ENCODE data around the gene MAD2L1BP. TPM values are rescaled to one million over a fixed set of nuclear protein-coding genes. Genes with fewer than 3 reads are reported as not detected.

MAD2L1BP gene
- total RNA-seq, 2 experiments from 2014 or later, result 44.2 to 44.6 TPM

- no peak for ATAC-seq
- Mint-ChIP-seq H3K36me3 (ENCODE audit: low read depth) (peaks cover 59% of the 10 kb centered on the region), H3K27me3 (ENCODE audit: low read depth) (no peaks in the 10 kb centered on the region), H3K4me3 (no peak overlapping the region), H3K4me1 (ENCODE audit: low read depth) (no peaks in the 10 kb centered on the region), H3K27ac (peak overlapping the region; percentile 48), H3K9me3 (ENCODE audit: insufficient read depth) (no peaks in the 10 kb centered on the region)
- DNase-seq, result no peak
- CTCF ChIA-PET, result interaction anchor here (1.3 kb wide), 1 partner anchor 15 kb away, joined by 4 read pairs; the partner anchor contains the start of gene GTPBP2
- POLR2A ChIA-PET, result interaction anchor here (0.6 to 2.2 kb wide), 4 partner anchors 10 to 38 kb away, joined by 3 to 10 read pairs (median 5); partner anchors contain the start of genes GTPBP2 and XPO5
These were observed 21.8 kb upstream of the MAD2L1BP start for GRCh38 chr6:43613721-43614395.

GRCh38 chr6:43614396-43614730 lies 21.3 kb upstream of the MAD2L1BP start:
- H3K4me3 Mint-ChIP-seq, result no peak overlapping the region
- no peak overlapping the region for H3K27ac Mint-ChIP-seq
- H3K9me3 Mint-ChIP-seq (ENCODE audit: insufficient read depth), result no peaks in the 10 kb centered on the region
- DNase-seq (no peak), ATAC-seq (no peak)
- CTCF ChIA-PET, result interaction anchor here (1.3 kb wide), 1 partner anchor 15 kb away, joined by 4 read pairs; the partner anchor contains the start of gene GTPBP2
- no peaks in the 10 kb centered on the region for H3K4me1 Mint-ChIP-seq (ENCODE audit: low read depth)
- H3K27me3 Mint-ChIP-seq (ENCODE audit: low read depth), result no peaks in the 10 kb centered on the region
- H3K36me3 Mint-ChIP-seq (ENCODE audit: low read depth), result peaks cover 56% of the 10 kb centered on the region
- POLR2A ChIA-PET, result interaction anchor here (1.1 to 2.2 kb wide), 2 partner anchors 15 to 39 kb away, joined by 3 to 10 read pairs; partner anchors contain the start of genes GTPBP2 and XPO5

- H3K27ac Mint-ChIP-seq, result no peak overlapping the region
These were observed 18.7 kb upstream of the MAD2L1BP start for GRCh38 chr6:43616725-43617472.

GRCh38 chr6:43621078-43621835 lies 14.4 kb upstream of the MAD2L1BP start:
- Mint-ChIP-seq H3K36me3 (ENCODE audit: low read depth) (peaks cover 73% of the 10 kb centered on the region), H3K4me3 (no peak overlapping the region), H3K27ac (no peak overlapping the region), H3K27me3 (ENCODE audit: low read depth) (no peaks in the 10 kb centered on the region), H3K4me1 (ENCODE audit: low read depth) (peaks cover 6% of the 10 kb centered on the region), H3K9me3 (ENCODE audit: insufficient read depth) (no peaks in the 10 kb centered on the region)
- ChIA-PET POLR2A (interaction anchor here (1.3 to 2.4 kb wide), 2 partner anchors 8 to 10 kb away, joined by 3 to 11 read pairs; partner anchors contain the start of gene GTPBP2), CTCF (interaction anchor here (1.6 kb wide), 1 partner anchor 13 kb away, joined by 5 read pairs; no protein-coding TSS in a partner anchor)
- no peak for ATAC-seq
- no peak for DNase-seq

More at GRCh38 chr6:43616725-43617472, 18.7 kb upstream of the MAD2L1BP start:
- Mint-ChIP-seq H3K27me3 (ENCODE audit: low read depth) (no peaks in the 10 kb centered on the region), H3K36me3 (ENCODE audit: low read depth) (peaks cover 58% of the 10 kb centered on the region), H3K4me3 (no peak overlapping the region), H3K4me1 (ENCODE audit: low read depth) (no peaks in the 10 kb centered on the region), H3K9me3 (ENCODE audit: insufficient read depth) (no peaks in the 10 kb centered on the region)
- ChIA-PET CTCF (interaction anchor here (0.6 to 2.2 kb wide), 3 partner anchors 9 to 16 kb away, joined by 3 to 18 read pairs (median 3); no protein-coding TSS in a partner anchor), POLR2A (interaction anchor here (0.7 to 1.2 kb wide), 2 partner anchors 11 to 67 kb away, joined by 3 to 4 read pairs; no protein-coding TSS in a partner anchor)
- no peak for ATAC-seq
- DNase-seq, result no peak

GRCh38 chr6:43621836-43622180 lies 13.8 kb upstream of the MAD2L1BP start:
- CTCF ChIA-PET, result no interaction called here

GRCh38 chr6:43622541-43622940 lies 13.1 kb upstream of the MAD2L1BP start:
- ChIA-PET CTCF (interaction anchor here (0.5 to 1.1 kb wide), 2 partner anchors 15 to 615 kb away, joined by 3 read pairs; no protein-coding TSS in a partner anchor), POLR2A (no interaction called here)
- no peak overlapping the region for H3K27ac Mint-ChIP-seq
- ATAC-seq (no peak), DNase-seq (no peak)
- H3K4me3 Mint-ChIP-seq, result no peak overlapping the region
- H3K27me3 Mint-ChIP-seq (ENCODE audit: low read depth), result no peaks in the 10 kb centered on the region
- H3K4me1 Mint-ChIP-seq (ENCODE audit: low read depth), result peaks cover 19% of the 10 kb centered on the region
- peaks cover 73% of the 10 kb centered on the region for H3K36me3 Mint-ChIP-seq (ENCODE audit: low read depth)
- H3K9me3 Mint-ChIP-seq (ENCODE audit: insufficient read depth), result no peaks in the 10 kb centered on the region

More at GRCh38 chr6:43621836-43622180, 13.8 kb upstream of the MAD2L1BP start:
- ATAC-seq (no peak), DNase-seq (no peak)
- Mint-ChIP-seq H3K36me3 (ENCODE audit: low read depth) (peaks cover 74% of the 10 kb centered on the region), H3K27ac (peak overlapping the region; percentile 3), H3K4me1 (ENCODE audit: low read depth) (peaks cover 12% of the 10 kb centered on the region), H3K4me3 (no peak overlapping the region), H3K9me3 (ENCODE audit: insufficient read depth) (no peaks in the 10 kb centered on the region), H3K27me3 (ENCODE audit: low read depth) (no peaks in the 10 kb centered on the region)
- POLR2A ChIA-PET, result no interaction called here

GRCh38 chr6:43623880-43624785 lies 11.5 kb upstream of the MAD2L1BP start:
- ChIA-PET POLR2A (interaction anchor here (2.2 kb wide), 1 partner anchor 11 kb away, joined by 7 read pairs; no protein-coding TSS in a partner anchor), CTCF (interaction anchor here (0.9 kb wide), 1 partner anchor 473 kb away, joined by 3 read pairs; no protein-coding TSS in a partner anchor)
- no peaks in the 10 kb centered on the region for H3K27me3 Mint-ChIP-seq (ENCODE audit: low read depth)
- peaks cover 76% of the 10 kb centered on the region for H3K36me3 Mint-ChIP-seq (ENCODE audit: low read depth)
- no peak overlapping the region for H3K4me3 Mint-ChIP-seq
- peaks cover 29% of the 10 kb centered on the region for H3K4me1 Mint-ChIP-seq (ENCODE audit: low read depth)
- peak overlapping the region; percentile 29 for H3K27ac Mint-ChIP-seq
- DNase-seq (no peak), ATAC-seq (no peak)
- H3K9me3 Mint-ChIP-seq (ENCODE audit: insufficient read depth), result no peaks in the 10 kb centered on the region

GRCh38 chr6:43624786-43625288 lies 10.8 kb upstream of the MAD2L1BP start:
- H3K4me1 Mint-ChIP-seq (ENCODE audit: low read depth), result peaks cover 29% of the 10 kb centered on the region
- ChIA-PET CTCF (no interaction called here), POLR2A (interaction anchor here (2.2 kb wide), 1 partner anchor 11 kb away, joined by 7 read pairs; no protein-coding TSS in a partner anchor)
- H3K36me3 Mint-ChIP-seq (ENCODE audit: low read depth), result peaks cover 70% of the 10 kb centered on the region
- DNase-seq (no peak), ATAC-seq (no peak)
- no peaks in the 10 kb centered on the region for H3K27me3 Mint-ChIP-seq (ENCODE audit: low read depth)
- H3K4me3 Mint-ChIP-seq, result no peak overlapping the region
- no peaks in the 10 kb centered on the region for H3K9me3 Mint-ChIP-seq (ENCODE audit: insufficient read depth)
- H3K27ac Mint-ChIP-seq, result no peak overlapping the region

- POLR2A ChIA-PET, result no interaction called here
These were observed 10.1 kb upstream of the MAD2L1BP start for GRCh38 chr6:43625393-43625992.

More at GRCh38 chr6:43625393-43625992, 10.1 kb upstream of the MAD2L1BP start:
- H3K9me3 Mint-ChIP-seq (ENCODE audit: insufficient read depth), result no peaks in the 10 kb centered on the region
- peaks cover 36% of the 10 kb centered on the region for H3K4me1 Mint-ChIP-seq (ENCODE audit: low read depth)
- no peak overlapping the region for H3K4me3 Mint-ChIP-seq
- H3K27ac Mint-ChIP-seq, result no peak overlapping the region
- CTCF ChIA-PET, result no interaction called here
- ATAC-seq (no peak), DNase-seq (no peak)
- H3K27me3 Mint-ChIP-seq (ENCODE audit: low read depth), result no peaks in the 10 kb centered on the region
- H3K36me3 Mint-ChIP-seq (ENCODE audit: low read depth), result peaks cover 71% of the 10 kb centered on the region
